ENCODE results near the gene TRAF1. TPM values are rescaled to one million over a fixed set of nuclear protein-coding genes. Genes with fewer than 3 reads are reported as not detected.
A peak's percentile ranks its signal among the peaks of the same experiment; 100 is the strongest.

Gene TRAF1
- total RNA-seq, 4 donors from 2014 or later, result 2.2 to 7.2 (median 4.3) TPM

- 88% methylated on average over 6 of the region's 6 CpGs; no CpG with 5 or more reads in 1 of the 2 donors for WGBS, 2 donors (ENCODE audit: low coverage in 1 of 2)
- H3K4me1 ChIP-seq, result peaks cover 0 to 11% (median 2%) of the 10 kb centered on the region in 4 donors
- no peaks in the 10 kb centered on the region for H3K9me3 ChIP-seq
- H3K27me3 ChIP-seq, result no peaks in the 10 kb centered on the region
- H3K36me3 ChIP-seq, result peaks cover 0 to 6% (median 0%) of the 10 kb centered on the region in 4 donors
- in situ Hi-C loops (cut with MboI; ENCODE audit: low pct_ligation_motif_present in 1 of 4, low pct_unique_long_range_greater_than_20kb in 1 of 4, low sequenced_read_pairs in 3 of 4) (no loop called here), intact Hi-C loops (cut with DNase I; ENCODE audit: low total_unique reads) (no loop called here)
- no peak overlapping the region for H3K27ac ChIP-seq
- TF ChIP-seq CTCF (IDR thresholded peaks at IDR 0.05) (no peak), POLR2AphosphoS5 (IDR thresholded peaks at IDR 0.05) (no peak), EP300 (IDR thresholded peaks at IDR 0.05; ENCODE audit: low read depth) (no peak), POLR2A (IDR thresholded peaks at IDR 0.05) (no peak)
- H3K4me3 ChIP-seq, result no peak overlapping the region
- DNase-seq, result no peak
Observed at GRCh38 chr9:120859361-120859760, 67.2 kb downstream of the TRAF1 start.

- Histone ChIP-seq H3K4me1 (peaks cover 0 to 11% (median 2%) of the 10 kb centered on the region in 4 donors), H3K9me3 (no peaks in the 10 kb centered on the region), H3K4me3 (no peak overlapping the region), H3K27ac (no peak overlapping the region), H3K27me3 (no peaks in the 10 kb centered on the region), H3K36me3 (peaks cover 0 to 6% (median 0%) of the 10 kb centered on the region in 4 donors)
- intact Hi-C loops (cut with DNase I; ENCODE audit: low total_unique reads), result no loop called here
- no peak for DNase-seq
- TF ChIP-seq CTCF (IDR thresholded peaks at IDR 0.05), result no peak
- TF ChIP-seq POLR2AphosphoS5 (IDR thresholded peaks at IDR 0.05), result no peak
- TF ChIP-seq EP300 (IDR thresholded peaks at IDR 0.05; ENCODE audit: low read depth), result no peak
- TF ChIP-seq POLR2A (IDR thresholded peaks at IDR 0.05), result no peak
- in situ Hi-C loops (cut with MboI; ENCODE audit: low pct_ligation_motif_present in 1 of 4, low pct_unique_long_range_greater_than_20kb in 1 of 4, low sequenced_read_pairs in 3 of 4), result no loop called here
- WGBS, 2 donors (ENCODE audit: low coverage in 1 of 2), result 72 to 83% methylated on average over 7 to 11 of the region's 11 CpGs
Observed at GRCh38 chr9:120857902-120858301, 68.7 kb downstream of the TRAF1 start.

- no peak overlapping the region for H3K4me3 ChIP-seq
- H3K9me3 ChIP-seq, result no peaks in the 10 kb centered on the region
- H3K4me1 ChIP-seq, result peaks cover 0 to 11% (median 2%) of the 10 kb centered on the region in 4 donors
- DNase-seq, result no peak
- intact Hi-C loops (cut with DNase I; ENCODE audit: low total_unique reads) (no loop called here), in situ Hi-C loops (cut with MboI; ENCODE audit: low pct_ligation_motif_present in 1 of 4, low pct_unique_long_range_greater_than_20kb in 1 of 4, low sequenced_read_pairs in 3 of 4) (no loop called here)
- peaks cover 0 to 6% (median 0%) of the 10 kb centered on the region in 4 donors for H3K36me3 ChIP-seq
- H3K27me3 ChIP-seq, result no peaks in the 10 kb centered on the region
- no peak overlapping the region for H3K27ac ChIP-seq
- WGBS, 2 donors (ENCODE audit: low coverage in 1 of 2), result 35 to 50% methylated on average over 4 to 7 of the region's 7 CpGs
- TF ChIP-seq EP300 (IDR thresholded peaks at IDR 0.05; ENCODE audit: low read depth) (no peak), POLR2AphosphoS5 (IDR thresholded peaks at IDR 0.05) (no peak), CTCF (IDR thresholded peaks at IDR 0.05) (no peak), POLR2A (IDR thresholded peaks at IDR 0.05) (no peak)
Observed at GRCh38 chr9:120857481-120857880, 69.1 kb downstream of the TRAF1 start.

- peak; percentile 79 for DNase-seq
- WGBS, 2 donors (ENCODE audit: low coverage in 1 of 2), result 52% methylated on average over 4 of the region's 4 CpGs; no CpG with 5 or more reads in 1 of the 2 donors
- Histone ChIP-seq H3K4me3 (no peak overlapping the region), H3K27me3 (no peaks in the 10 kb centered on the region), H3K36me3 (peaks cover 0 to 6% (median 0%) of the 10 kb centered on the region in 4 donors), H3K9me3 (no peaks in the 10 kb centered on the region), H3K27ac (no peak overlapping the region), H3K4me1 (peaks cover 0 to 11% (median 2%) of the 10 kb centered on the region in 4 donors)
- in situ Hi-C loops (cut with MboI; ENCODE audit: low pct_ligation_motif_present in 1 of 4, low pct_unique_long_range_greater_than_20kb in 1 of 4, low sequenced_read_pairs in 3 of 4), result no loop called here
- peak in 1 of 3 donors; percentile 21 for TF ChIP-seq POLR2AphosphoS5 (IDR thresholded peaks at IDR 0.05)
- no peak for TF ChIP-seq POLR2A (IDR thresholded peaks at IDR 0.05)
- TF ChIP-seq CTCF (IDR thresholded peaks at IDR 0.05), result no peak
- intact Hi-C loops (cut with DNase I; ENCODE audit: low total_unique reads), result no loop called here
Observed at GRCh38 chr9:120856700-120857099, 69.9 kb downstream of the TRAF1 start.
